ENCODE measurements around the gene HK1.
A peak's percentile ranks its signal among the peaks of the same experiment; 100 is the strongest.
"Not testable (repeated sequence)": the region's sequence is repeated elsewhere in the genome, so short reads cannot be mapped to it uniquely, and the experiment has no call there.

The HK1 gene

DNA sequence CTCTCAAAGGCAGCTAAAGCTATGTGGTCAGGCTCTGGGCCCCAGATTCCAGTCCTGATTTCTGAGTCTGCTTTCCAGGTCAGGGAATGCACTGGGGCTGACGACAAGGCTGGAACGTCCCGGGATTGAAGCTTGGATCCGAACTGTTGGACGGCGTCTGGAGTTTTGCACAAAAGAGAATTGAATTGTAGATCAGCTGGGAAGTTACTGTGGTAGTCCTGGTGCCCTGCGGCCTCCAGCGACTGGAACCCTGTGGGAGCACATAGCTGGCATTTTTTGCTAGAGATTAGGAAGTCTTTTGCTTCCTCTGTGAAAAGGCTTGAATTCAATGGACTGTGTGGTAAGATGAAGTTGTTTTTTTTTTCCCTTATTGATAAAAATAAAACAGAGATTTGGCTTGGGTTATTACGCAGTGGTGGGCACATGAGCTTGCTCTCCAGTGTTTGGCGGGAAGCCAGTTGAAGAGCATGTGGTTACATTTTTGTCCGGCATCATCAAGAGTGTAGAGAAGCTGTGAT is at the start of gene HK1:
Gene HK1, plus strand, starts transcription at position 51 of the 518 bp plus-strand sequence.
- no peak for DNase-seq

DNA sequence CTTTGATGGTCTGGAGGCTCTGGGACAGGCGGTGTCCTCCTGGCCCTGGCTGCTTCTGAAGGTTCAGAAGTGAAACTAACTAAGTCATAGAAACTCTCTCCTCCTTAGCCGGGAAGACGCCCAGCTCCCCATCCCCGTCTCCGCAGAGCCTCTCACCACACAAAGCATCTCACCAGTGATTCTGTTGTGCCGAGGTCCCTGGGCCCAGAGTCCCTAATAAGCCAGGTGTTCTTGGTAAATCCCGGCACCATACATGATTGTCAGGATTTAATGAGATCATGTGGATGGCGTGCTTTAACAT is 48.7 kb upstream of the HK1 start:
- no peak for DNase-seq

DNA sequence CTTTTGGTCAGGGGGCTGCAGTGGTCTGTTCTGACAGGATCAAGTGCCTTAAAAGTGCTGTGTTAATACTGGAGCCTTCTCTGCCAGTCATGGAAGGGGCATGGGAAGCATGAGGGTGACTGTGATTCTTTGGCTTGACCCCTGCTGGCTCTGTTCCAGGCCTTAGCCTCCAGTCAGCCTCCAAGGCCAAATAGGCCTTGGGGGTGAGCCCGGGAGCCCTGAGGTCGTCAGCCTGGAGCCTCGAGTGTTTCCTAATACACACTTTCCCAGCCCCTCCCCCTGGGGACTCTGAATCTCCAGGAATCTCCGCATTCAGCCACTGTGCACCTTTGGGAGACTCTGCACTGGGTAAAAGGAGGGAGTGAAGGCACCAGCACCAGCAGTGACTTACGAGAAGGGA is 48.2 kb upstream of the HK1 start:
- no peak for DNase-seq

DNA sequence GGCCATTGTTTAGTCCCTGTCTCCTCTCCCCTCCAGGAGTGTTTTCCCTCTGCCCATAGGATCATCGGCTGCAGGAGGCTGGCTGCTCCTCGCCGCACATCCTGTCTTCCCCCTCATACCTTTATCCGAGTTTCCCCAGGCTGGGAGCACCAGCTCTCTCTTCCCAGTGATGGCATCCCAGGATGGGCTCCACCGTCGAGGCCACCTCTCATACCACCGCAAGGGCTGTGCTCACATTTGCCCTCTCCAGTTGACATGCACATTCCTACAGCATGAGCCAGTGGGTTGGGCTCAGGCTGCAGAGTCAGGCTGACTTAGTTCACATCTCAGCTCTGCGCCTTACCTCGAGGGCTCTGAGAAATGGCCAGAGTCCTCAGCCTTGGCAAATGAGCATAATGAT is 46.0 kb upstream of the HK1 start:
- no peak for DNase-seq

DNA sequence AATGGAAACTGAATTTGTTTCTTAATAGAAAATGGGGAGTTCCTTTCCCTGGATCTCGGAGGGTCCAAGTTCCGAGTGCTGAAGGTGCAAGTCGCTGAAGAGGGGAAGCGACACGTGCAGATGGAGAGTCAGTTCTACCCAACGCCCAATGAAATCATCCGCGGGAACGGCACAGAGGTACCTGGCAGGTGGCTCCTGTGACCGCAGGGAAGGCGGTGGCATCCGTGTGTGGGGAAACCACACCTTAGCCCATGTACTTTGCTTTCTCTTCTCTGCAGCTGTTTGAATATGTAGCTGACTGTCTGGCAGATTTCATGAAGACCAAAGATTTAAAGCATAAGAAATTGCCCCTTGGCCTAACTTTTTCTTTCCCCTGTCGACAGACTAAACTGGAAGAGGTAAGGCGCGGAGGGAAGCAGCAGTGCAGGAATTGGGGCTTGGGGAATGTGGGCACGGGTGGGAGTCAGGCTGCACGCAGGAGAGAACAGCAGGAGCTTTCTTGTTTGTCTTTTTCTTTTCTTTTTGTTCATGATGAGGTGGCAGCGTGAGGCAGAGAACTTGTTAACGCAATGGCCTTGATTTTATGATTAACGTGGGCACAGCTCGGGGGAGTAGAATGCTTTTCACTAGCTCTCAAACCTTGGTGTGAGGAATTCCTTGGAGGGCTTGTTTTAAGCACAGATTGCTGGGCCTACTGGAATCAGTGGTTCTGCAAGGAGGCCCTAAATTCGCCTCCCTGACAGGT is 45.4 kb upstream of the HK1 start:
- no peak for DNase-seq

DNA sequence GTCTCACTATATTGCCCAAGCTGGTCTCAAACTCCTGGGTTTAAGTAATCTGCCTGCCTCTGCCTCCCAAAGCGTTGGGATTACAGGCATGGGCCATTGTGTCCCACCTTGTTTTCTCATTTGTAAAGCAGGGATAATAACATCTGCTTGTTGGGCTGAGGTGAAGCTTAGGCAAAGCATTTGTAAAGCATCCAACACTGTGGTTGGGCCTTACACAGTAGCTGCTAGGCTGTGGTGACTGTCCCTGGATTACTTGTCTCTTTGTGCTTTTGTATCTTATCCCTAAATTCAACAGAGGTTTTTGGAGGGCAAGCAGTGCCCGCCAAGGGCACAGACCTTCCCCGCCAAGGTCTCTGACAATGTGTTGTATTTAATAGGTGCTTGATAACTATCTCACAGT is 43.8 kb upstream of the HK1 start:
- DNase-seq: no peak

DNA sequence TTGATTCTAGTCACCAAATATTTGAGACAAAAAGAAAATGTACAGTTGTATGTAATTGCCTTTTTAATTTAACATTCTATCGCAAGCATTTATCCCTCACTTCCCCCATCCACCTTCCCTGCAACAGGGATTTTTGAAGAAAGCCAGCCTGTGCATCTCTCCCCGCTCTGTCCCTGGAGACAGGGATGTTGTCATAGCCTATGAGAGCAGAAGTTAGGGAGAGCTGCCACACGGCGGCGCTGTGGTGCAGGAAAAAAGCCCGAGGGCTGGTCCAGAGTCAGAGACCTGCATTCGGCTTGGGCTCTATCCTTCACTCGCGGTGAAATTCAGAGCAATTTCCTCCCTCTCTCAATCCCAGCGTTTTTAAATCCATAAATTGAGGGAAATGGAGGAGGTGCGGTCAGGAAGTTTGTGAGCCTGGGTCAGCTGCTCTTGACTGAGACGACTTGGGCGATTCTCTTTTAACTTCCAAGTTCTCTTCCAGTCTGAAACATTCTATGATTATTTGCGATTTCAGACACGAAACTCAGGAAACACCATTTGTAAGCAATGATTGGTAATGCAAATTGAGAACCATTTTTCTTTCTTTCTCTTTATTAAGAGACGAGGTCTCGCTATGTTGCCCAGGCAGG is 40.7 kb upstream of the HK1 start:
- DNase-seq: peak; percentile 5

DNA sequence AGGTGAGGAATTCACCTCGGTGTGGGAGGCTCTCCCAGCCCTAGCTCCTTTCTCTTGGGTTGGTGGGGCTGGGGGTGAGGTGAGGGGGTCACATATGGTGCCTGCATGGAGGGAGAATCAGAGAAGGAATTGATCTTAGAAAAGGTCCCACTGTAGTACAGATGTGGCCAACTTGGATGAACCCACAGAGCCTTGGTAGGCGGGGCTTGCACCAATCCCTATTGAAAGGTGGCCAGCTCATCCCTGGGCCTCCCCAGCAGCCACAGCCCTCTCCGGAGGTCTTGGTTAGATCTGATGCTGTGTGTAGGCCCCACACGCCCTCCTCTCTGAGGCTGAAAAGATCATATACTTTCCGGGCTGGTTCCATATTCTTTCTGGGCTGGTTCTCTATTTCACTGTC is 39.2 kb upstream of the HK1 start:
- DNase-seq: no peak

DNA sequence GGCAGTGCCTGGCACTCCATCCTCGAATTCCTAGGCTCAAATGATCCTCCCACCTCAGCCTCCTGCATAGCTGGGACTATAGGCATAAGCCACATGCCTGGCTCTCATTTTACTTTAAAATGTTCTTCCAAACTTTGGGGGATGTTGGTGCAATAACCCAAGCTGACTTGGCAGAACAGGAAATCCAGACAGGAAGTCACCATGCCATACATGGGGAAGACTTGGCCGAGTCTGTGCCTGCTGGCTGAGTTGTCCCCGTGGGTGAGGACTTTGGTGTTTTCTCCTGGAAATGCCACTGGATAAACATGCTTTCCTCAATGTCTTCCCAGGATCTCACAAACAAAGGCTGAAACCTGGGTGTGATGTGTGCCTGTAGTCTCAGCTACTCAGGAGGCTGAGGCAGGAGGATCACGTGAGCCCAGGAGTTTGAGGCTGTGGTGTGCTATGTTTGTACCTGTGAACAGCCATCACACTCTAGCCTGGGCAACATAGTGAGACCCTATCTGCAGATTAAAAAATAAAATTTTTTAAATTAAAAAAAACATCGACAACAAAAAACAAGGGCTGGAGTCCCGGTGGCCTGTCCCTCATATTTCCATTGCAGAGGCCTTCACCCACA is 38.4 kb upstream of the HK1 start:
- DNase-seq: no peak

DNA sequence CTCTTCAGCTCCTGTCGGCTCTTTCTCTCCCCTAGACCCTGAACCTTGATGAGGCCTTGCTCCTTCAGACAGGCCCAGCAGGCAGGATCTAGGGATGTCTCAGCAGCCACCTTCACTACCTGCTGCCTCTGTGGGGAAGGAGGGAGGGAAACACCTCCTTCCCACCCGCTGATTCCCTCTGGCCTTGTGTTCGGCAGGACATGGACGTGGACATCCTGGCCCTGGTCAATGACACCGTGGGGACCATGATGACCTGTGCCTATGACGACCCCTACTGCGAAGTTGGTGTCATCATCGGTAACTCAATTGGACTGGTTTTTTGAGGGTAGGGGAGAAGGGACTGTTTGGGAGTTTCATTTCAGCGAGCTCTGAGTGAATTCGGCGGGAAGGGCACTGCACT is 37.8 kb upstream of the HK1 start:
- no peak for DNase-seq

DNA sequence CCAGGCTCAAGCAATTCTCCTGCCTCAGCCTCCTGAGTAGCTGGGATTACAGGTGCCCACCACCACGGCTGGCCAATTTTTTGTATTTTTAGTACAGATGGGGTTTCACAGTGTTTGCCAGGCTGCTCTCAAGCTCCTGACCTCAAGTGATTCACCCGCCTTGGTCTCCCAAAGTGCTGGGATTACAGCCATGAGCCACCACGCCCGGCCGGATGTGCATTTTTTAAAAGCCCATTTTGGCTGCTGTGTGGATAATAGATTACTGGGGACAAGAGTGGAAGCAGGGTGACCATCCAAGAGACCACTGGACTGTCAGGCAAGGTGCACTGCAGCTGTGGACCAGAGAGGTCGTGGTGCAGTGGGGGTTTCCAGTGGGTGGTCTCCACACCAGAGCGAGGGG is 36.7 kb upstream of the HK1 start:
- no peak for DNase-seq

DNA sequence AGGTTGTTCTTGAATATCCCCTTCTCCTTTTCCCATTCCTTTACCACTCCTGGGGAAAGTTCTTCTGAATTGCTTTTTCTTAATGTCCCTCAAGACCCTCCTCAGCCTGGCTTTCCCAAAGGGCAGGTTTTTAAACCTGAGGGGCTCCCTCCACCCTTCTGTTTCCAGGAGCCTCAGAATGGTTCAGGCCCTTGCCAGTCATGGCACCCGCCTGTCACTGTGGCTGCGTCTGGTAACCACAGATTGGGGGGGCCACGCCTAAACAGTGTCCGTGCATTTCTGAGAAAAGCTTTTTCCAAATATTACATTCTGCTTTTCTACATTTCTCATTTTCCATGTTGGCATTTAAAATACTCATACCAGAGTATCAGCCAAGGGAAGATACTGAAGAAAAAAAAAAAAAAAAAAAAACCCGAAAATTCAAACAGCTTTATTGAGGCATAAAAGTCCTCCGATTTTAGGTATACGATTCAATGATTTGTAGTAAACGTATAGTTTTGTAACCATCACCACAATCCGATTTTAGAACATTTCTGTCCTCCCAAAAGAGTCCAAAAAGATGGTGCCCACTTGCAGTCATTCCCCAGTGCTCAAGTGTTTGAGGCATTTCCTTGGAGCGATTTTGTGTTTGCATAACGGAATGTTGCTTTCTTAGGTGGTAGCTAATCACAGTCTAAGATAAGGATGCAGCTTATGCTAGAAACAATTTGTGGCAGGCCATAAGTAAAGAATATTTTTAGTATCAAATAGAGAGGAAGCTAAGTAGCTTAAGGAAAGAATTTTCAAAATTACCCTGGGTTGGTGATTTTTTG is 36.0 kb upstream of the HK1 start:
- no peak for DNase-seq

DNA sequence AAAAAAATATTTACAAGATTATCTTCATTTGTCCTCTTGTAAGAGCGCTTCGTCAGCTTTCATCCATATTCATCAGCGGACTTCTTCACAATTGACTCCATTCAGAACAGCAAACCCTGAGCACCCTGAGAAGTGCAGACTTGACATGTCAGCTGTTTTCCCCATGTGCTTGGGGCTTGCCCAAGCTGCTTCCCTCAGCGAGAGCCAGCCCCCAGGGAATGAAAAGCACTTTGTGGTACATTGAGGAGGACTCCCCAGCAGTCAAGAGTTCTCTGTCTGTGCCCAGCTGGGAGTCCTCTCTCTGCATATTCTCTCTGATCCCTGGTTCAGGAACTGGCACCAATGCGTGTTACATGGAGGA is 35.5 kb upstream of the HK1 start:
- no peak for DNase-seq

DNA sequence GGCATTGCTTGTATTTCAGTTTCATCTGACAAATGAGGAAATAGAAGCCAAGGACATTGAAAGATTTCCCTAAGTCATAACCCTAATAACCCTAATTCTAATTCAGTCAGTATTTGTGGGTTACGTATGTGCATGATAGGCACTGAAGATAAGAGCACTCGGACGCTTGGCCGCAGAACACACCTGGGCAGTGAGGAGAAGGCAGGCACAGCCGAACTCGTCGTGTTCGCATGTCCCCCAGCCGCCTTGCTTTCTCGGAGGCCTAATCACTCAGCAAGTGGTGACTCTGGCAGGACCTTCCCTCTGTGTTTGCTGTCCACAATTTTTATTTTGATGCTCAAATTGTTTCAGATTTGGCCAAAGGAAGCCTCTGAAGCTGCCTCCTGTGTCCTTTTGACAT is 34.5 kb upstream of the HK1 start:
- no peak for DNase-seq

DNA sequence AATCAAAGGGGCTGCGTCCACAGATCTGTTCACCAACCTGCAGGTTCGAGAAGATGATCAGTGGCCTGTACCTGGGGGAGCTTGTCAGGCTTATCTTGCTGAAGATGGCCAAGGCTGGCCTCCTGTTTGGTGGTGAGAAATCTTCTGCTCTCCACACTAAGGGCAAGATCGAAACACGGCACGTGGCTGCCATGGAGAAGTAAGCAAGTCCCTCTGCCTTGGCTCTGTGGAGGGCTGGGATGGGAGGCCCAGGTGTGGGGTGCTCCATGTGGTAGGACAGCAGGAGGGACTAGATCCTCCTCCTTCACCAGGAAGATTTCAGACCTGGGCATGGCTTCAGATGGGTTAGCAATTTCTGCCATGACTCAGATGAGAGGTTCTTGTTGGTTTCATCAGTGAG is 32.3 kb upstream of the HK1 start:
- DNase-seq: no peak

DNA sequence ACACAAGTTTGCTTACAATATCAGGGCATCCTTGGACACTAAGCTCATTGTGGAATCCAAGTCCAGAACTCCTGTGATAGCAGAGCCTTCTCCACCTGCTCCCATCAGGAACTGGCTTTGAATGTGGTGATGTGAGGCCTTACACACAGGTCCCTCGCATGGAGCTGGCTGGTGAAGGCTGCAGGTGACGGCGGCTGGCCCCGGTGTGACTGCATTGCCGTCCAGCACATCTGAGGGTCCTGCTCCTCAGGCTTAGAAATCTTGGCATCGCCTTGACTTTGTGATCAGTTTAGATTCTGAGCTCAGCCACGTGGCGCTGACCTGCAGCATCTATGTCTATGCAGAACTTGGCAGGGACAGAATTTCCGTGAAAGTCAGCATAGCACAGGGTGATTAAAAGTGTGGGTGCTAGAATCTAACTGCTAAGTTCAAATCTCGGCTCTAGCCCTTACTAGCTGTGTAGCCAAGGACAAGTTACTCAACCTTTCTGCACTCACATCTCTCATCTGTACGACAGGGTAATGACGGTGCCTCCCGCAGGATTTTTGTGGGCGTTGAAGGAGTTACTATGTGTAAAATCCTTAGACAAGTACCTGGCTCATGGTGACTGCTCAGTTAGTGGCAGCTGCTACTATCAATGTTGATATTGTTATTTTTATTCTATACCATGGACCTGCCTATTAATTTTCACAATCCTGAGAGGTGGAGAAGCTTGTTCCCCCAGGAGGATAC is 31.5 kb upstream of the HK1 start:
- no peak for DNase-seq

DNA sequence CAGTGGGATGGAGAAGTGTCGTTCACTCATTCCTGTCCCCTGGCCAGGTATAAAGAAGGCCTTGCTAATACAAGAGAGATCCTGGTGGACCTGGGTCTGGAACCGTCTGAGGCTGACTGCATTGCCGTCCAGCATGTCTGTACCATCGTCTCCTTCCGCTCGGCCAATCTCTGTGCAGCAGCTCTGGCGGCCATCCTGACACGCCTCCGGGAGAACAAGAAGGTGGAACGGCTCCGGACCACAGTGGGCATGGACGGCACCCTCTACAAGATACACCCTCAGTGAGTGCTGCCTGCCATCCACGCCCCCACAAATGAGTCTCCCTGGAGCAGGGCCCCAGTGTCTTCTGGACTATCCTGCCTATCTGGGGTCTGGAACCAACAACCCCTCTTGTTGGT is 31.0 kb upstream of the HK1 start:
- DNase-seq: no peak

DNA sequence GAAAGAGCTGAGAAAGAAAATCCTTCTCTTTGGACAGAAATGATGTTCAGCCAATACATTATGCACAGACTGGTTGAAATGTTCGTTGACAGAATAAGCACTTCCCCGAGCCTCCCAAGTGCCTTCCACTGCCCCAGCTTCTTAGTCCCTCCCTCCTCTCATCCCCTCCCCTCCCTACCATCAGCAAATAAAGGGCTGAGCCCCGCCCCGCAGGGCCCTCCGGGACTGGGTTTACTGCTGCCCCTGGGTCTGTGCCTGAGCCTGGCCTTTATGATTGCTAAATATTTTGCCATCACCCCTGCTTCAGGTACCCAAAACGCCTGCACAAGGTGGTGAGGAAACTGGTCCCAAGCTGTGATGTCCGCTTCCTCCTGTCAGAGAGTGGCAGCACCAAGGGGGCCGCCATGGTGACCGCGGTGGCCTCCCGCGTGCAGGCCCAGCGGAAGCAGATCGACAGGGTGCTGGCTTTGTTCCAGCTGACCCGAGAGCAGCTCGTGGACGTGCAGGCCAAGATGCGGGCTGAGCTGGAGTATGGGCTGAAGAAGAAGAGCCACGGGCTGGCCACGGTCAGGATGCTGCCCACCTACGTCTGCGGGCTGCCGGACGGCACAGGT is 30.1 kb upstream of the HK1 start:
- DNase-seq: no peak

DNA sequence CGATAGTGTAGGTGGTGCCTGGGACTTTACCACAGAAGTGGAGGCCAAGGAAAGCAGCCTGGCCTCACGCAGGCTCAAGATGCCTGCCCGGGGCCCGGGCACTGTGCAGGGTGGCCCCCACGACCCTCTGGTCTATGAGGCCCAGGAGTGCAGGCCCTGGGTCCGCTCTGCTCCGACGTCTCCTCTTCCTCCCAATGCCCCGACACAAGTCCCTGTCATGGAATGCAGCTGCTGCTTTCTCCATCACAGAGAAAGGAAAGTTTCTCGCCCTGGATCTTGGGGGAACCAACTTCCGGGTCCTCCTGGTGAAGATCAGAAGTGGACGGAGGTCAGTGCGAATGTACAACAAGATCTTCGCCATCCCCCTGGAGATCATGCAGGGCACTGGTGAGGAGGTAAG is 28.3 kb upstream of the HK1 start:
- no peak for DNase-seq

DNA sequence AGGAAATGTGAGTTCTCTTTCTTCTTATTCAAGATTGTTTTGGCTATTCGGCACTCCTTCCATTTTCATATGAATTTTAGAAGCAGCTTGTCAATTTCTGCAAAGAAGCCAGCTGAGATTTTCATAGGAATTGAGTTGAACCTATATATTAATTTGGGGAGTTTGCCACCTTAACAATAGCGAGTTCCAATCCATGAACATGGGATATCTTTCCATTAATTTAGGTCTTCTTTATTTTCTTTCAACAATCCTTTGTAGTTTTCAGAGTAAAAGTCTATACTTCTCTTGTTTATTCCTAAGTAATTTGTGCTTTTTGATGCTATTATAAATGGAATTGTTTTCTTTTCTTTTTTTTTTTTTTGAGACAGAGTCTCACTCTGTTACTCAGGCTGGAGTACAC is 26.9 kb upstream of the HK1 start:
- not testable (repeated sequence) for DNase-seq

DNA sequence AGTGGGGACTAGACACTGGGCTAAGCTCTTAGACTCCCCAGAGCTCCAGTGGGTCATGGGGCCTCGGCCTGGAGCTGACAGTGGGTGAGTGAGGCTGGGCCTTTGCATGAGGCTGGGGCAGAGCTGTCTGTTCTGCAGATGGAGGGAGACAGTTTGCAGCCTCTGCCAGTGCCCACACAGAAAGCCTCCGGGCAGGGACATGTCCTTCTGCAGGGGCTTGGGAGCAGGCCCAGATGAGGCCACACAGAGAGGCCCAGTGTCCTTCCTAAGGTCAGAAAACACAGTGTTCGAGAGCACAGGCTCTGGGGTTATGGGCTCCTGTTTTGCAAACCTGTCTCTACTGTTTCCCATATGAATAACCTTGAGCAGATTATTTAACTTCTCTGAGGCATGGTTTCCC is 25.1 kb upstream of the HK1 start:
- no peak for DNase-seq

DNA sequence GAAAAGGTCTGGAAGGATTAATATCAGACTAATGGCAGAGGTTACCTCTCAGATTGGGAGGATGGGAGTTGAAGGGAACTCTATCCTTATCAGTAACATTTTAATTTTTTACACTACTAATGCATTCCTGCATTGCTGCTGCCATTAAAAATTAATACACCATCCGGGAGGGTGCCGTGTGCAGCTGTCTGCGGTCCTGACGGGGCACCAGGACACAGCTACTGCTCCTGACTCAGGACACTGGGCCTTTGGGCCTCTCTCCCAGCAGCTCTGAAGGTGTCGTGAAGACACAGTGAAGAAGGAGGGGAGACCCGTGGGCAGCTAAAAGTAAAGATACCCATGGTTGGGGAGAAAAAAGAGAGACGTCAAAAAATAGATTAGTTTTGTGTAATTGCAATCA is 23.4 kb upstream of the HK1 start:
- DNase-seq: no peak
